Pancreas (tissue), 10 donors: Measurements from ENCODE around the gene HPD. TPM values are rescaled to one million over a fixed set of nuclear protein-coding genes. Genes with fewer than 3 reads are reported as not detected.
A peak's percentile ranks its signal among the peaks of the same experiment; 100 is the strongest.

Experiments
- ATAC-seq, 4 donors: fragments of 200-7000 bp; cut with Tn5 transposase; one replicate each; pipeline versions ENCODE4 v1.8.0 to v1.9.1; 2020; ENCODE audit warnings: mild to moderate bottlenecking in 4 of 4, moderate library complexity in 4 of 4
- DNase-seq, 6 donors: peaks; one replicate each; pipeline ENCODE4 v3.0.0-alpha.2; 2020
- FAIRE-seq: peaks from 2 replicates; lab custom pipeline; 2012; peaks lifted over from hg19 to GRCh38; lab: Jason Lieb, UNC
- H3K27ac ChIP-seq, 4 donors: fragments of 200-600 bp; sonication (generic); 1 replicate in 3 of 4; 2 replicates in 1 of 4; pipeline versions ENCODE4 v1.5.0 to v1.8.0; 2020
- H3K27me3 ChIP-seq, 4 donors: fragments of 200-600 bp; one replicate each; pipeline ENCODE4 v1.8.0; 2021
- H3K36me3 ChIP-seq, 3 donors: fragments of 200-600 bp; sonication (generic) in 1 of 3; one replicate each; pipeline versions ENCODE4 v1.5.0 to v1.8.0; 2020 to 2021
- H3K4me1 ChIP-seq, 3 donors: fragments of 200-600 bp; one replicate each; pipeline ENCODE4 v1.8.0; 2021
- H3K4me3 ChIP-seq, 4 donors: fragments of 200-600 bp; sonication (generic) in 2 of 4; one replicate each; pipeline versions ENCODE4 v1.5.0 to v1.8.0; 2020 to 2021
- H3K9me3 ChIP-seq, 4 donors: fragments of 200-600 bp; one replicate each; pipeline ENCODE4 v1.8.0; 2021
- CTCF ChIP-seq, 4 donors: fragments of 200-600 bp; sonication (generic) in 3 of 4; IDR thresholded peaks; one replicate each; pipeline versions ENCODE4 v1.5.0 to v1.8.0; 2021; ENCODE audit warnings: antibody characterized with exemption in 4 of 4
- WGBS, 2 donors: extraction: QIAGEN DNeasy Blood & Tissue Kit; methylation state at CpG; one replicate each; pipeline ENCODE4 v1.1.7; 2013; 5-methylcytosine and 5-hydroxymethylcytosine counted together
- intact Hi-C, 3 donors: fragments of 100-400 bp; cut with DNase I; formaldehyde crosslinking; loops; one replicate each; pipeline versions ENCODE4 v1.11.1 to v1.14.2; 2022
- polyA plus RNA-seq, 2 donors: library from polyadenylated mRNA; stranded (reverse); fragments of 200-250 nt; gene quantifications; one replicate each; pipeline ENCODE4 v1.2.3, GENCODE V29; 2013
- total RNA-seq, 6 donors: library from RNA; stranded (reverse); fragmentation: NEBNext Ultra II Directional in 4 of 6; extraction: Animal tissue kit (Norgen Biotek cat#: 25700) in 4 of 6; gene quantifications; one replicate each; pipeline versions ENCODE4 v1.2.1 to v1.2.4, GENCODE V29; 2021 to 2023
- donor health status: healthy with polysubstance abuse.
- donor health status: DM: no; HTN: no; CAD: no; lungs with moderate emphysema.
- donor health status: DM: no; HTN: no; CAD: no.
- donor health status: control.
- donor health status: control.
- donor health status: Bipolar disorder and iron deficiency.
- donor health status: DM: yes; HTN: yes; CAD: no.
- donor health status: DM: no; HTN: no; CAD: no.
- donor health status: DM: no; HTN: no; CAD: no.
- donor health status: DM: yes; HTN: yes; CAD: no.

HPD gene
- total and polyA plus RNA-seq, 8 donors, result 0.71 to 3.9 (median 2.5) TPM

GRCh38 chr12:121803861-121804416 lies 54.7 kb downstream of the HPD start, which contains the start of gene SETD1B:
SETD1B (plus strand) TSS chr12:121804009; CDS start chr12:121804738, 729 bp downstream.
- WGBS, 2 donors, result 0 to 1% methylated on average over 23 to 74 of the region's 74 CpGs
- intact Hi-C loops, result no loop called here
- Histone ChIP-seq H3K36me3 (peaks cover 0 to 6% (median 6%) of the 10 kb centered on the region in 3 donors), H3K27ac (peak within 1 kb of the TSS; percentile 98 to 100 (median 100)), H3K27me3 (no peaks in the 10 kb centered on the region), H3K9me3 (no peaks in the 10 kb centered on the region), H3K4me1 (peaks cover 4 to 15% (median 5%) of the 10 kb centered on the region in 3 donors), H3K4me3 (peak within 1 kb of the TSS; percentile 51 to 85 (median 66))
- peak in 3 of 4 donors; percentile 12 to 29 (median 15) for ATAC-seq
- no peak for FAIRE-seq
- TF ChIP-seq CTCF (IDR thresholded peaks at IDR 0.05), result no peak
- DNase-seq, result peak; percentile 67 to 88 (median 74)

GRCh38 chr12:121802843-121803698 lies 55.6 kb downstream of the HPD start:
- peaks cover 7 to 23% (median 14%) of the 10 kb centered on the region in 3 donors for H3K4me1 ChIP-seq
- ATAC-seq (peak; percentile 49 to 68 (median 58)), FAIRE-seq (no peak), DNase-seq (peak; percentile 81 to 90 (median 86))
- intact Hi-C loops, result no loop called here
- H3K9me3 ChIP-seq, result no peaks in the 10 kb centered on the region
- 0% methylated on average over 63 to 65 of the region's 65 CpGs for WGBS, 2 donors
- peak overlapping the region; percentile 98 to 100 (median 100) for H3K27ac ChIP-seq
- no peaks in the 10 kb centered on the region for H3K36me3 ChIP-seq
- peak overlapping the region; percentile 51 to 85 (median 66) for H3K4me3 ChIP-seq
- H3K27me3 ChIP-seq, result no peaks in the 10 kb centered on the region
- no peak for TF ChIP-seq CTCF (IDR thresholded peaks at IDR 0.05)

- no peaks in the 10 kb centered on the region for H3K27me3 ChIP-seq
- H3K4me1 ChIP-seq, result peaks cover 13 to 30% (median 19%) of the 10 kb centered on the region in 3 donors
- no peaks in the 10 kb centered on the region for H3K9me3 ChIP-seq
- intact Hi-C loops, result no loop called here
- TF ChIP-seq CTCF (IDR thresholded peaks at IDR 0.05), result no peak
- WGBS, 2 donors, result 0% methylated on average over 1 of the region's 1 CpG
- H3K27ac ChIP-seq, result peak overlapping the region; percentile 98 to 100 (median 100)
- no peak for FAIRE-seq
- H3K4me3 ChIP-seq, result peak overlapping the region; percentile 51 to 85 (median 66)
- DNase-seq, result no peak
- ATAC-seq, result no peak
- no peaks in the 10 kb centered on the region for H3K36me3 ChIP-seq
These were observed 56.2 kb downstream of the HPD start for GRCh38 chr12:121802485-121802842.

- peak overlapping the region; percentile 98 to 100 (median 100) for H3K27ac ChIP-seq
- H3K27me3 ChIP-seq, result no peaks in the 10 kb centered on the region
- H3K4me1 ChIP-seq, result peaks cover 15 to 27% (median 20%) of the 10 kb centered on the region in 3 donors
- H3K4me3 ChIP-seq, result peak overlapping the region; percentile 51 to 85 (median 66)
- intact Hi-C loops, result no loop called here
- TF ChIP-seq CTCF (IDR thresholded peaks at IDR 0.05), result no peak
- FAIRE-seq (no peak), DNase-seq (peak in 2 of 6 donors; percentile 17 to 21), ATAC-seq (no peak)
- H3K36me3 ChIP-seq, result no peaks in the 10 kb centered on the region
- H3K9me3 ChIP-seq, result no peaks in the 10 kb centered on the region
- 3 to 5% methylated on average over 18 of the region's 18 CpGs for WGBS, 2 donors
These were observed 56.8 kb downstream of the HPD start for GRCh38 chr12:121801595-121802484.
